PFSK-1 (cell line): Measurements from ENCODE around the gene SWAP70.

Experiments used
- FOXP2 ChIP-seq: optimal IDR thresholded peaks from 2 replicates; pipeline ENCODE3; 2011; ENCODE audit warnings: borderline replicate concordance, control low read depth, inconsistent platforms; ENCODE audit not compliant: insufficient read depth; ENCODE audit errors: extremely low read length, extremely low read depth
- POLR2AphosphoS5 ChIP-seq: IDR thresholded peaks from 2 replicates; pipeline ENCODE4 v1.6.1; 2012; ENCODE audit warnings: low read depth, mild to moderate bottlenecking, control low read depth, low read length, moderate library complexity
- REST ChIP-seq, 2 experiments: IDR thresholded peaks; 2 replicates each; pipeline versions ENCODE4 v1.6.1 to v1.8.0; 2011 to 2012; ENCODE audit warnings: low read depth in 2 of 2, low read length in 2 of 2, control low read depth in 1 of 2, inconsistent platforms in 1 of 2, mild to moderate bottlenecking in 1 of 2, moderate library complexity in 1 of 2; ENCODE audit not compliant: insufficient read depth in 1 of 2
- SIN3A ChIP-seq: IDR thresholded peaks from 2 replicates; pipeline ENCODE4 v1.6.1; 2012; ENCODE audit warnings: mild to moderate bottlenecking, low read length, moderate library complexity, borderline replicate concordance; ENCODE audit not compliant: insufficient read depth
- TAF1 ChIP-seq: IDR thresholded peaks from 2 replicates; pipeline ENCODE4 v1.6.1; 2012; ENCODE audit warnings: low read length, control low read depth, borderline replicate concordance; ENCODE audit not compliant: insufficient read depth

SWAP70 gene

GRCh38 chr11:9701799-9702198, 37.9 kb downstream of the SWAP70 start:
- TF ChIP-seq POLR2AphosphoS5 = no peak
- no peak for TF ChIP-seq TAF1
- TF ChIP-seq FOXP2 = no peak
- TF ChIP-seq SIN3A = no peak
- TF ChIP-seq REST (IDR thresholded peaks at IDR 0.05; ENCODE audit: insufficient read depth in 1 of 2, low read depth in 2 of 2, low read length in 2 of 2) = no peak

GRCh38 chr11:9703280-9703679, 39.4 kb downstream of the SWAP70 start:
- TF ChIP-seq SIN3A (no peak), FOXP2 (no peak), REST (IDR thresholded peaks at IDR 0.05; ENCODE audit: insufficient read depth in 1 of 2, low read depth in 2 of 2, low read length in 2 of 2) (no peak), POLR2AphosphoS5 (no peak), TAF1 (no peak)

- no peak for TF ChIP-seq FOXP2
- no peak for TF ChIP-seq POLR2AphosphoS5
- no peak for TF ChIP-seq TAF1
- no peak for TF ChIP-seq REST (IDR thresholded peaks at IDR 0.05; ENCODE audit: insufficient read depth in 1 of 2, low read depth in 2 of 2, low read length in 2 of 2)
- TF ChIP-seq SIN3A = no peak
Observed at GRCh38 chr11:9704037-9704436, 40.2 kb downstream of the SWAP70 start.

GRCh38 chr11:9704620-9705019, 40.7 kb downstream of the SWAP70 start:
- TF ChIP-seq FOXP2 (no peak), SIN3A (no peak)

GRCh38 chr11:9708544-9708943, 44.7 kb downstream of the SWAP70 start:
- TF ChIP-seq TAF1 (no peak), FOXP2 (no peak), POLR2AphosphoS5 (no peak), REST (IDR thresholded peaks at IDR 0.05; ENCODE audit: insufficient read depth in 1 of 2, low read depth in 2 of 2, low read length in 2 of 2) (no peak), SIN3A (no peak)

GRCh38 chr11:9710223-9710622, 46.3 kb downstream of the SWAP70 start:
- no peak for TF ChIP-seq TAF1
- no peak for TF ChIP-seq POLR2AphosphoS5
- no peak for TF ChIP-seq REST (IDR thresholded peaks at IDR 0.05; ENCODE audit: insufficient read depth in 1 of 2, low read depth in 2 of 2, low read length in 2 of 2)
- TF ChIP-seq FOXP2 = no peak
- no peak for TF ChIP-seq SIN3A
